ENCODE results near the gene ORM2.

- TF ChIP-seq CTCF (IDR thresholded peaks at IDR 0.05), result no peak
- TF ChIP-seq SMC3 (IDR thresholded peaks at IDR 0.05; ENCODE audit: low read depth, low read length), result no peak
- no peak for TF ChIP-seq RAD21 (IDR thresholded peaks at IDR 0.05; ENCODE audit: low read length)
- TF ChIP-seq IRF3 (IDR thresholded peaks at IDR 0.05; ENCODE audit: low read depth, low read length), result no peak
Measured at GRCh38 chr9:114330636-114331035, 967 bp downstream of the ORM2 start.

Measured in SK-N-SH (cell line).